Peyer's patch (tissue), 4 donors: ENCODE data around the gene GOLGA8F.
"Not testable (repeated sequence)": the region's sequence is repeated elsewhere in the genome, so short reads cannot be mapped to it uniquely, and the experiment has no call there.

Experiments
- POLR2A ChIP-seq, 2 donors: fragments of 450-650 bp; IDR thresholded peaks; one replicate each; pipeline ENCODE4 v1.5.1; 2017; ENCODE audit warnings: antibody characterized with exemption in 2 of 2, mild to moderate bottlenecking in 2 of 2, moderate library complexity in 2 of 2
- TF ChIP-seq, protein P1 (sequence below), 6 experiments: fragments of 450-650 bp in 4 of 6; fragments of 200-600 bp in 2 of 6; sonication (generic) in 1 of 6; IDR thresholded peaks; one replicate each; pipeline ENCODE4 v1.5.1; 2017 to 2019; ENCODE audit warnings: antibody characterized with exemption in 6 of 6, mild to moderate bottlenecking in 3 of 6, moderate library complexity in 1 of 6

DNA sequence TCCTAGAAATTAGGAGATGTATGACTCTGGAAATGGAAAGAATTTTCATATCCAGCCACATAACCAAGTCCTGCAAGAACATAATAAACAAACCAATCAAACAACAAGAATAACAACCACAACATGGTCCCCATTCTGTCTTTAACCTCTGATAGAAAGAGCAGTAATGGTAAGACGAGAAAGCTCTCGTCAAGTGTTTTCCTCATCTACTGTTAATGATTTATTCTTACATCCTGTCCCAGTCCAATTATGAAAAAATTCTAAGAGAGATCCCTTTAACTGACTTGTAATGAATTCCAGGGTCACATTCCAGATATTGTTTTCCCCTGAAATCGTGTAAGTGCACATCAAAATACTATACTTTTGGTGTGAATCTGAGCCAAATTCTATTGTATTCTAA lies 57.1 kb downstream of the GOLGA8F start:
- TF ChIP-seq, protein P1, sequence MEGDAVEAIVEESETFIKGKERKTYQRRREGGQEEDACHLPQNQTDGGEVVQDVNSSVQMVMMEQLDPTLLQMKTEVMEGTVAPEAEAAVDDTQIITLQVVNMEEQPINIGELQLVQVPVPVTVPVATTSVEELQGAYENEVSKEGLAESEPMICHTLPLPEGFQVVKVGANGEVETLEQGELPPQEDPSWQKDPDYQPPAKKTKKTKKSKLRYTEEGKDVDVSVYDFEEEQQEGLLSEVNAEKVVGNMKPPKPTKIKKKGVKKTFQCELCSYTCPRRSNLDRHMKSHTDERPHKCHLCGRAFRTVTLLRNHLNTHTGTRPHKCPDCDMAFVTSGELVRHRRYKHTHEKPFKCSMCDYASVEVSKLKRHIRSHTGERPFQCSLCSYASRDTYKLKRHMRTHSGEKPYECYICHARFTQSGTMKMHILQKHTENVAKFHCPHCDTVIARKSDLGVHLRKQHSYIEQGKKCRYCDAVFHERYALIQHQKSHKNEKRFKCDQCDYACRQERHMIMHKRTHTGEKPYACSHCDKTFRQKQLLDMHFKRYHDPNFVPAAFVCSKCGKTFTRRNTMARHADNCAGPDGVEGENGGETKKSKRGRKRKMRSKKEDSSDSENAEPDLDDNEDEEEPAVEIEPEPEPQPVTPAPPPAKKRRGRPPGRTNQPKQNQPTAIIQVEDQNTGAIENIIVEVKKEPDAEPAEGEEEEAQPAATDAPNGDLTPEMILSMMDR (IDR thresholded peaks at IDR 0.05) = not testable (repeated sequence)
- TF ChIP-seq POLR2A (IDR thresholded peaks at IDR 0.05) = not testable (repeated sequence)
